A549 (cell line): Measurements from ENCODE around the gene TRERF1. TPM values are rescaled to one million over a fixed set of nuclear protein-coding genes. Genes with fewer than 3 reads are reported as not detected.

Experiments
- ATAC-seq, 2 experiments: fragments of 200-7000 bp in 1 of 2; fragments of >200 bp in 1 of 2; cut with Nextera tagmentation in 1 of 2; cut with Tn5 transposase in 1 of 2; 3 replicates each; pipeline versions ENCODE4 v1.8.0 to v1.9.1; 2018 to 2020; ENCODE audit warnings: mild to moderate bottlenecking in 1 of 2, moderate library complexity in 1 of 2
- CTCF ChIA-PET: fragments of 300-600 bp; sonication (Branson Sonifier 250); formaldehyde crosslinking; extraction: SDS; loops from one replicate; lab custom pipeline; 2021; ENCODE audit warnings: antibody characterized with exemption, inconsistent platforms; lab: Yijun Ruan, JAX
- POLR2A ChIA-PET: fragments of 350-600 bp; formaldehyde crosslinking; extraction: SDS; loops from one replicate; lab custom pipeline; 2021; ENCODE audit warnings: antibody characterized with exemption, inconsistent platforms; lab: Yijun Ruan, JAX
- DNase-seq, 2 experiments: peaks; one replicate each; pipeline versions ENCODE4 v3.0.0 to v3.0.0-alpha.2; 2011 to 2016; ENCODE audit warnings: low read depth in 1 of 2, low spot score in 1 of 2
- FAIRE-seq: peaks from 2 replicates; lab custom pipeline; 2011; peaks lifted over from hg19 to GRCh38; lab: Jason Lieb, UNC
- H3K27ac ChIP-seq, 2 experiments: fragments of >200 bp; sonication (Bioruptor Twin); formaldehyde crosslinking; 3 replicates each; pipeline ENCODE4 v1.5.1; 2016 to 2017
- H3K4me1 ChIP-seq: fragments of >200 bp; sonication (Bioruptor Twin); formaldehyde crosslinking; 3 replicates; pipeline ENCODE4 v1.6.1; 2016
- H3K4me2 ChIP-seq: fragments of >200 bp; sonication (Bioruptor Twin); formaldehyde crosslinking; 3 replicates; pipeline ENCODE4 v1.6.1; 2016
- H3K4me3 ChIP-seq: fragments of >200 bp; sonication (Bioruptor Twin); formaldehyde crosslinking; 3 replicates; pipeline ENCODE4 v1.5.1; 2016
- H3K9me3 ChIP-seq: fragments of >200 bp; sonication (Bioruptor Twin); formaldehyde crosslinking; 3 replicates; pipeline ENCODE4 v1.6.1; 2016
- BHLHE40 ChIP-seq: IDR thresholded peaks from 2 replicates; pipeline ENCODE4 v1.6.1; 2012; ENCODE audit warnings: low read depth, low read length, inconsistent platforms
- CBX2 ChIP-seq: fragments of 200-600 bp; sonication (generic); IDR thresholded peaks from 2 replicates; pipeline ENCODE4 v1.6.1; 2016; ENCODE audit warnings: low read depth, mild to moderate bottlenecking, borderline replicate concordance
- CBX8 ChIP-seq: fragments of 200-600 bp; sonication (generic); IDR thresholded peaks from 2 replicates; pipeline ENCODE4 v1.6.1; 2016
- EHMT2 ChIP-seq: fragments of 200-600 bp; sonication (generic); IDR thresholded peaks from 2 replicates; pipeline ENCODE4 v1.6.1; 2016; ENCODE audit warnings: antibody characterized with exemption, low read depth, mild to moderate bottlenecking, moderate library complexity
- EP300 ChIP-seq, 2 experiments: fragments of >200 bp; sonication (Bioruptor Twin); formaldehyde crosslinking; IDR thresholded peaks; 2 replicates in 1 of 2; 3 replicates in 1 of 2; pipeline ENCODE4 v1.6.1; 2016 to 2017
- ESRRA ChIP-seq: fragments of 150-350 bp; IDR thresholded peaks from 2 replicates; pipeline ENCODE4 v1.6.1; 2014; ENCODE audit warnings: mild to moderate bottlenecking, low read length, borderline replicate concordance
- FOSB ChIP-seq: fragments of 250-450 bp; sonication (Bioruptor Pico); IDR thresholded peaks from 2 replicates; pipeline ENCODE4 v1.5.0; 2020; ENCODE audit warnings: mild to moderate bottlenecking, moderate library complexity
- FOSL2 ChIP-seq, 2 experiments: fragments of 450-650 bp in 1 of 2; fragments of >200 bp in 1 of 2; sonication (Bioruptor Twin) in 1 of 2; formaldehyde crosslinking; IDR thresholded peaks; 2 replicates each; pipeline versions ENCODE4 v1.5.0 to v1.6.1; 2016 to 2020; ENCODE audit warnings: mild to moderate bottlenecking in 1 of 2, moderate library complexity in 1 of 2
- FOXS1 ChIP-seq: fragments of 250-450 bp; sonication (Bioruptor Pico); IDR thresholded peaks from 2 replicates; pipeline ENCODE4 v1.5.0; 2020; ENCODE audit warnings: mild to moderate bottlenecking, moderate library complexity
- GATA3 ChIP-seq: IDR thresholded peaks from 2 replicates; pipeline ENCODE4 v1.6.1; 2012; ENCODE audit warnings: borderline replicate concordance
- HEYL ChIP-seq: fragments of 250-450 bp; sonication (Bioruptor Pico); IDR thresholded peaks from 2 replicates; pipeline ENCODE4 v1.8.0; 2021; ENCODE audit warnings: mild to moderate bottlenecking, moderate library complexity
- HOXB13 ChIP-seq: fragments of 250-450 bp; sonication (Bioruptor Pico); IDR thresholded peaks from 2 replicates; pipeline ENCODE4 v1.5.0; 2020; ENCODE audit warnings: low read depth, mild to moderate bottlenecking, moderate library complexity
- JUN ChIP-seq, 2 experiments: fragments of >200 bp; sonication (Bioruptor Twin); formaldehyde crosslinking; IDR thresholded peaks; 2 replicates in 1 of 2; 3 replicates in 1 of 2; pipeline ENCODE4 v1.6.1; 2016 to 2017
- JUNB ChIP-seq: fragments of >200 bp; sonication (Bioruptor Twin); formaldehyde crosslinking; IDR thresholded peaks from 2 replicates; pipeline ENCODE4 v1.6.1; 2016
- POLR2A ChIP-seq: IDR thresholded peaks from 2 replicates; pipeline ENCODE4 v1.6.1; 2012; ENCODE audit warnings: mild to moderate bottlenecking, low read length
- RNF2 ChIP-seq: fragments of 200-600 bp; sonication (generic); IDR thresholded peaks from 2 replicates; pipeline ENCODE4 v1.6.1; 2016; ENCODE audit warnings: low read depth, mild to moderate bottlenecking, antibody characterized with exemption, moderate library complexity, borderline replicate concordance
- SMC3 ChIP-seq: fragments of >200 bp; sonication (Bioruptor Twin); formaldehyde crosslinking; IDR thresholded peaks from 3 replicates; pipeline ENCODE4 v1.6.1; 2018; ENCODE audit warnings: inconsistent platforms
- TFCP2L1 ChIP-seq: fragments of 250-450 bp; sonication (Bioruptor Pico); IDR thresholded peaks from 2 replicates; pipeline ENCODE4 v1.5.0; 2021; ENCODE audit warnings: mild to moderate bottlenecking
- TP53 ChIP-seq: fragments of 250-450 bp; sonication (Bioruptor Pico); IDR thresholded peaks from 2 replicates; pipeline ENCODE4 v1.5.0; 2021; ENCODE audit warnings: mild to moderate bottlenecking, moderate library complexity
- ZFP36 ChIP-seq: fragments of 450-650 bp; IDR thresholded peaks from 2 replicates; pipeline ENCODE4 v1.6.1; 2014; ENCODE audit warnings: borderline replicate concordance; ENCODE audit not compliant: partially characterized antibody
- ZNF302 ChIP-seq: fragments of 250-450 bp; sonication (Bioruptor Pico); IDR thresholded peaks from 2 replicates; pipeline ENCODE4 v1.9.0; 2021; ENCODE audit warnings: inconsistent platforms, mild to moderate bottlenecking, moderate library complexity
- ZSCAN20 ChIP-seq: fragments of 250-450 bp; sonication (Bioruptor Pico); IDR thresholded peaks from 2 replicates; pipeline ENCODE4 v1.8.0; 2022; ENCODE audit warnings: mild to moderate bottlenecking, moderate library complexity
- WGBS: methylation state at CpG from one replicate; pipeline ENCODE4 v1.1.6; 2017; ENCODE audit errors: missing lambda C conversion rate; 5-methylcytosine and 5-hydroxymethylcytosine counted together
- polyA plus RNA-seq, 4 experiments: library from polyadenylated mRNA; depleted of rRNA in 3 of 4; stranded (reverse); fragments of >200 nt; fragmentation: RNase III in 1 of 4; extraction: RNeasy Plus Mini Kit Qiagen cat#74134 plus additional on column Dnase treatment in 1 of 4; gene quantifications; 2 replicates in 3 of 4; 3 replicates in 1 of 4; pipeline ENCODE4 v1.2.3, GENCODE V29; 2011 to 2017
- TF ChIP-seq, protein P1 (sequence below): fragments of 250-450 bp; sonication (Bioruptor Pico); IDR thresholded peaks from 2 replicates; pipeline ENCODE4 v1.5.0; 2021; ENCODE audit warnings: mild to moderate bottlenecking, moderate library complexity, borderline replicate concordance
- TF ChIP-seq, protein P2 (sequence below): IDR thresholded peaks from 2 replicates; pipeline ENCODE4 v1.6.1; 2012; ENCODE audit warnings: low read depth, borderline replicate concordance
- TF ChIP-seq, protein P3 (sequence below): fragments of 250-450 bp; sonication (Bioruptor Pico); IDR thresholded peaks from 2 replicates; pipeline ENCODE4 v1.5.0; 2020; ENCODE audit warnings: low read depth, mild to moderate bottlenecking, moderate library complexity
- TF ChIP-seq, protein P4 (sequence below): fragments of 450-650 bp; IDR thresholded peaks from 2 replicates; pipeline ENCODE4 v1.6.1; 2014; ENCODE audit warnings: antibody characterized with exemption
- TF ChIP-seq, protein P5 (sequence below): fragments of >200 bp; sonication (Bioruptor Twin); formaldehyde crosslinking; IDR thresholded peaks from 3 replicates; pipeline ENCODE4 v1.6.1; 2016
- TF ChIP-seq, protein P6 (sequence below): fragments of >200 bp; sonication (Bioruptor Twin); formaldehyde crosslinking; IDR thresholded peaks from 2 replicates; pipeline ENCODE4 v1.6.1; 2016

TRERF1 gene
- polyA plus RNA-seq, 2 of the 4 experiments (the other 2 are of a cell fraction) = 2.4 to 3.5 TPM

DNA sequence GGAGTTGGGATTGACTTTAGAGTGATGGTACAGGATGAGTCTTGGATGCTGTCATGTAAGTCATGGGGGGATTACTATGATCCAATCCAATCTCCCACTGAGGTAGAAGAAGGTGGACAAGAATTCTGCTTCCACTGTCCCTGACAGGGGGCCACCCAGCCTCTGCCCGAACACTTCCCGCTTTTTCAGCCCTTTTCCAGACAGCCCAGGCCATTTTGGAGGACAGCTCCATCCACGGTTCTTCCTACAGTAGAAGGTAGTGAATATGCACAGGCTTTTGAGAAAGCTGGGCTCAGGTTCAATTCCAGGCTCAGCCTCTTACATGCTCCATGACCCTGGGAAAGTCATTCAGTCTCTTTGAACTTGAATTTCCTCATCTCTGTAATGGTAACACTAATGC lies 31.0 kb downstream of the TRERF1 start:
- TF ChIP-seq EP300 (IDR thresholded peaks at IDR 0.05) (no peak), ZSCAN20 (CRISPR knock-in tag) (no peak), TFCP2L1 (CRISPR knock-in tag) (no peak), BHLHE40 (no peak), ZNF302 (CRISPR knock-in tag) (no peak), RNF2 (no peak), ZFP36 (no peak), HEYL (CRISPR knock-in tag) (no peak), GATA3 (no peak), JUNB (no peak), ESRRA (no peak)
- TF ChIP-seq, protein P1, sequence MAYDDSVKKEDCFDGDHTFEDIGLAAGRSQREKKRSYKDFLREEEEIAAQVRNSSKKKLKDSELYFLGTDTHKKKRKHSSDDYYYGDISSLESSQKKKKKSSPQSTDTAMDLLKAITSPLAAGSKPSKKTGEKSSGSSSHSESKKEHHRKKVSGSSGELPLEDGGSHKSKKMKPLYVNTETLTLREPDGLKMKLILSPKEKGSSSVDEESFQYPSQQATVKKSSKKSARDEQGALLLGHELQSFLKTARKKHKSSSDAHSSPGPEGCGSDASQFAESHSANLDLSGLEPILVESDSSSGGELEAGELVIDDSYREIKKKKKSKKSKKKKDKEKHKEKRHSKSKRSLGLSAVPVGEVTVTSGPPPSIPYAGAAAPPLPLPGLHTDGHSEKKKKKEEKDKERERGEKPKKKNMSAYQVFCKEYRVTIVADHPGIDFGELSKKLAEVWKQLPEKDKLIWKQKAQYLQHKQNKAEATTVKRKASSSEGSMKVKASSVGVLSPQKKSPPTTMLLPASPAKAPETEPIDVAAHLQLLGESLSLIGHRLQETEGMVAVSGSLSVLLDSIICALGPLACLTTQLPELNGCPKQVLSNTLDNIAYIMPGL (CRISPR knock-in tag) = no peak
- TF ChIP-seq, protein P2, sequence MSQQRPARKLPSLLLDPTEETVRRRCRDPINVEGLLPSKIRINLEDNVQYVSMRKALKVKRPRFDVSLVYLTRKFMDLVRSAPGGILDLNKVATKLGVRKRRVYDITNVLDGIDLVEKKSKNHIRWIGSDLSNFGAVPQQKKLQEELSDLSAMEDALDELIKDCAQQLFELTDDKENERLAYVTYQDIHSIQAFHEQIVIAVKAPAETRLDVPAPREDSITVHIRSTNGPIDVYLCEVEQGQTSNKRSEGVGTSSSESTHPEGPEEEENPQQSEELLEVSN = no peak
- TF ChIP-seq, protein P3, sequence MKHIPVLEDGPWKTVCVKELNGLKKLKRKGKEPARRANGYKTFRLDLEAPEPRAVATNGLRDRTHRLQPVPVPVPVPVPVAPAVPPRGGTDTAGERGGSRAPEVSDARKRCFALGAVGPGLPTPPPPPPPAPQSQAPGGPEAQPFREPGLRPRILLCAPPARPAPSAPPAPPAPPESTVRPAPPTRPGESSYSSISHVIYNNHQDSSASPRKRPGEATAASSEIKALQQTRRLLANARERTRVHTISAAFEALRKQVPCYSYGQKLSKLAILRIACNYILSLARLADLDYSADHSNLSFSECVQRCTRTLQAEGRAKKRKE (CRISPR knock-in tag) = no peak
- TF ChIP-seq, protein P4, sequence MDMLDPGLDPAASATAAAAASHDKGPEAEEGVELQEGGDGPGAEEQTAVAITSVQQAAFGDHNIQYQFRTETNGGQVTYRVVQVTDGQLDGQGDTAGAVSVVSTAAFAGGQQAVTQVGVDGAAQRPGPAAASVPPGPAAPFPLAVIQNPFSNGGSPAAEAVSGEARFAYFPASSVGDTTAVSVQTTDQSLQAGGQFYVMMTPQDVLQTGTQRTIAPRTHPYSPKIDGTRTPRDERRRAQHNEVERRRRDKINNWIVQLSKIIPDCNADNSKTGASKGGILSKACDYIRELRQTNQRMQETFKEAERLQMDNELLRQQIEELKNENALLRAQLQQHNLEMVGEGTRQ = no peak
- TF ChIP-seq, protein P5, sequence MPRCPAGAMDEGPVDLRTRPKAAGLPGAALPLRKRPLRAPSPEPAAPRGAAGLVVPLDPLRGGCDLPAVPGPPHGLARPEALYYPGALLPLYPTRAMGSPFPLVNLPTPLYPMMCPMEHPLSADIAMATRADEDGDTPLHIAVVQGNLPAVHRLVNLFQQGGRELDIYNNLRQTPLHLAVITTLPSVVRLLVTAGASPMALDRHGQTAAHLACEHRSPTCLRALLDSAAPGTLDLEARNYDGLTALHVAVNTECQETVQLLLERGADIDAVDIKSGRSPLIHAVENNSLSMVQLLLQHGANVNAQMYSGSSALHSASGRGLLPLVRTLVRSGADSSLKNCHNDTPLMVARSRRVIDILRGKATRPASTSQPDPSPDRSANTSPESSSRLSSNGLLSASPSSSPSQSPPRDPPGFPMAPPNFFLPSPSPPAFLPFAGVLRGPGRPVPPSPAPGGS = no peak
- H3K4me1 ChIP-seq = peaks cover 7% of the 10 kb centered on the region; the same call in 1 of the 3 replicates
- FAIRE-seq (no peak), ATAC-seq (no peak), DNase-seq (no peak)
- H3K9me3 ChIP-seq = no peaks in the 10 kb centered on the region
- 92% methylated on average over 3 of the region's 3 CpGs for WGBS
- H3K4me2 ChIP-seq = no peak overlapping the region
- H3K27ac ChIP-seq = no peak overlapping the region
- POLR2A ChIA-PET = no interaction called here
- CTCF ChIA-PET = interaction anchor here (1.4 kb wide), 1 partner anchor 11 kb away, joined by 3 read pairs; no protein-coding TSS in a partner anchor
- no peak overlapping the region for H3K4me3 ChIP-seq

DNA sequence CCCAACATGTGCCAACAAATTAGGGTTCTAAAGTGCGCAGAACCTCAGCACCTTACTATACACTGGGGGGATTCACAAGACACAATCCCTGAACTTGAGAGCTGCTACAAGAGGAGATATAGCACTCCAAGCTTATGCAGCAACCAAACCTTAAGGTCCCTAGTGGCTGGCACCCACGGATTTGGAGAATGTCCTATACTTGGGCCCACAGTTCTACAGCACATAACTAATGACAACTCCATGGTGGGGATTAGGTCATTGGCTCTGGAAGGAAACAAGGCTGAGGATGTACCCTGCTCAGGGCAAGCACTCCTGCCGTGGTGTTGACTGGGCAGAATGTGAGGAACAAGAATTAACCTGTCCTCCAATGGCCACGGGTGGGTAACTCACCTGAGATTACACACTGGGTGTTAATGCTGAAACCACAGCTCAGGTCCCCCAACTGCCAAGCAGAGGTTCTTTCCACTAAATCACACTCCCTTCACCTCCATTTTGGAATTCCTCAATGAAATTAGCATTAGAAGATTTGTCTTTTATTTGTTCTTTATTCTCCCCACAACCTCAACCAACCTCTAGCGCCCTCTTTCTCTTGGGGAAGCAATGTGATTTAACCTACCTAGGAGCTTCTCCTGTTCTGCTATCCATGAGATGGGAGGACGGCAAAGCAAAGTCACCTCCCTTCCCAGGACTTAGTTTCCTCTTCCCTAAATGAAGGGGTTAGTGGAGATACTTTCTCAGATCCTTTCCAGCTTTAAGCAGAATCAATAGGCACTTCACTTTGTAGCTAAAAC lies 32.0 kb downstream of the TRERF1 start:
- no peak for DNase-seq
- TF ChIP-seq, protein P5 = no peak
- TF ChIP-seq CBX8 (no peak), TP53 (CRISPR knock-in tag) (no peak), POLR2A (no peak), RNF2 (no peak), HOXB13 (CRISPR knock-in tag) (no peak), CBX2 (no peak), SMC3 (no peak), FOSL2 (IDR thresholded peaks at IDR 0.05) (no peak), FOSL2 (CRISPR knock-in tag; IDR thresholded peaks at IDR 0.05) (no peak), FOSB (CRISPR knock-in tag) (no peak), JUN (IDR thresholded peaks at IDR 0.05) (no peak), EHMT2 (no peak), BHLHE40 (no peak), GATA3 (no peak), FOXS1 (CRISPR knock-in tag) (no peak)
- TF ChIP-seq, protein P6, sequence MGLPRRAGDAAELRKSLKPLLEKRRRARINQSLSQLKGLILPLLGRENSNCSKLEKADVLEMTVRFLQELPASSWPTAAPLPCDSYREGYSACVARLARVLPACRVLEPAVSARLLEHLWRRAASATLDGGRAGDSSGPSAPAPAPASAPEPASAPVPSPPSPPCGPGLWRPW = no peak
- TF ChIP-seq, protein P4 = no peak
- TF ChIP-seq, all 56 proteins: peak for 0
- WGBS = 84% methylated on average over 6 of the region's 6 CpGs
- H3K4me3 ChIP-seq = no peak overlapping the region
- no peaks in the 10 kb centered on the region for H3K9me3 ChIP-seq
- CTCF ChIA-PET = interaction anchor here (1.4 kb wide), 1 partner anchor 12 kb away, joined by 3 read pairs; no protein-coding TSS in a partner anchor
- no peak for FAIRE-seq
- no peaks in the 10 kb centered on the region for H3K4me1 ChIP-seq
- no peak overlapping the region for H3K27ac ChIP-seq
- POLR2A ChIA-PET = no interaction called here
- no peak for ATAC-seq
- no peak overlapping the region for H3K4me2 ChIP-seq
